Uterus (tissue), 4 donors: Measurements from ENCODE around the gene PDE6H. TPM values are rescaled to one million over a fixed set of nuclear protein-coding genes. Genes with fewer than 3 reads are reported as not detected.

Experiments
- DNase-seq, 2 donors: peaks; one replicate each; pipeline ENCODE4 v3.0.0-alpha.2; 2019 to 2020
- H3K27ac ChIP-seq, 2 donors: fragments of 200-600 bp; sonication (generic); 1 replicate in 1 of 2; 2 replicates in 1 of 2; pipeline ENCODE4 v1.5.1; 2016 to 2018
- H3K27me3 ChIP-seq, 2 donors: fragments of 200-600 bp; sonication (generic); one replicate each; pipeline ENCODE4 v1.5.1; 2018 to 2019; ENCODE audit warnings: control low read depth in 1 of 2
- H3K36me3 ChIP-seq, 2 donors: fragments of 200-600 bp; sonication (generic); one replicate each; pipeline ENCODE4 v1.5.1; 2019; ENCODE audit warnings: control low read depth in 1 of 2
- H3K4me1 ChIP-seq, 2 donors: fragments of 200-600 bp; sonication (generic); one replicate each; pipeline ENCODE4 v1.5.1; 2018 to 2019; ENCODE audit warnings: control low read depth in 1 of 2
- H3K4me3 ChIP-seq, 2 donors: fragments of 200-600 bp; sonication (generic); 1 replicate in 1 of 2; 2 replicates in 1 of 2; pipeline ENCODE4 v1.5.1; 2018 to 2019; ENCODE audit warnings: mild to moderate bottlenecking in 1 of 2
- H3K9me3 ChIP-seq, 2 donors: fragments of 200-600 bp; sonication (generic); one replicate each; pipeline ENCODE4 v1.5.1; 2019; ENCODE audit warnings: control low read depth in 1 of 2
- POLR2A ChIP-seq, 2 donors: fragments of 450-650 bp; IDR thresholded peaks; one replicate each; pipeline ENCODE4 v1.6.1; 2016; ENCODE audit warnings: antibody characterized with exemption in 2 of 2, mild to moderate bottlenecking in 1 of 2, moderate library complexity in 1 of 2
- intact Hi-C: fragments of 100-400 bp; cut with DNase I; formaldehyde crosslinking; loops from one replicate; pipeline ENCODE4 v1.15.1; 2023; ENCODE audit warnings: low total_unique reads
- total RNA-seq, 4 donors: library from RNA; depleted of rRNA in 3 of 4; stranded (reverse); fragments of >200 nt in 3 of 4; gene quantifications; one replicate each; pipeline versions ENCODE4 v1.1.0 to v1.2.4, GENCODE V29; 2014 to 2023
- TF ChIP-seq, protein P1 (sequence below), 4 experiments: fragments of 200-600 bp in 2 of 4; fragments of 450-650 bp in 2 of 4; sonication (generic) in 2 of 4; IDR thresholded peaks; one replicate each; pipeline ENCODE4 v1.5.1; 2016 to 2019; ENCODE audit warnings: antibody characterized with exemption in 4 of 4, mild to moderate bottlenecking in 2 of 4, moderate library complexity in 1 of 4
- donor health status: DM: yes; HTN: yes; CAD: no.

Gene PDE6H
- total RNA-seq, 4 donors from 2014 or later = not detected

DNA sequence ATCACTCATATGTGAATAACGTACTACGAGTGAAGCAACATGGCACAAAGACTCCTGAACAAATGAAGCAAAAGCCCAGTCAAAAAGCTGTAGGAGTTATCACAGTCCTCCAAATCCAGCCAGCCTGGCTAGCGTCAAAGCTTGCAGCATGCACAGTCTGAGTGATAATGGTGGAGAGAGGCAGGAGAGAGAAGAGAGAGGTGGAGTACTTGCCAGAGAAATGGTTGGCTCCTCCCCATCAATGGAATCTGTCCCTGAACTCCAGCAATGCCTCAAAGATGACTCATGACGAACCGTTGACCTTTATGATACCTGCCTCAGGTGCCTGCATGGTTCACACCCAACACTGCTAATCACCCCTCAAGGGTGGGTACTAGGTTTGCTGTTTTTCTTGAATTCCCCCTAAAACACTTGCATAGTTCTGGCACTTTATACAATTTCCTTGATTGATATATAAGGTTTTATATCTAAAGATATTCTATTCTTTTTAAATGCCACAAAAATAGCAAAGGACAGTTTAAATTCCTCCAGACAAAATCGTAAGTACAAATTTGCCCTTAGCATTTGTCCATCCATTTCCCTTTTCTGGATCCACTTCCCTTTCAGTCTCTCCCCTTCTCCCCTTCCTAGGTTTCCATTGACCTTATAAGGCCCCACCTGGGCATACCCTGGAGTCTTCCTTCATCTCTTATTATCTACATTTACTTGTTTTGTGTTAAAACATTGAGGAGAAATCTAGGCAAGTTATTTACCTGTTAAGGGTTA lies 21.7 kb upstream of the PDE6H start:
- no peak for TF ChIP-seq POLR2A (IDR thresholded peaks at IDR 0.05)
- TF ChIP-seq, protein P1, sequence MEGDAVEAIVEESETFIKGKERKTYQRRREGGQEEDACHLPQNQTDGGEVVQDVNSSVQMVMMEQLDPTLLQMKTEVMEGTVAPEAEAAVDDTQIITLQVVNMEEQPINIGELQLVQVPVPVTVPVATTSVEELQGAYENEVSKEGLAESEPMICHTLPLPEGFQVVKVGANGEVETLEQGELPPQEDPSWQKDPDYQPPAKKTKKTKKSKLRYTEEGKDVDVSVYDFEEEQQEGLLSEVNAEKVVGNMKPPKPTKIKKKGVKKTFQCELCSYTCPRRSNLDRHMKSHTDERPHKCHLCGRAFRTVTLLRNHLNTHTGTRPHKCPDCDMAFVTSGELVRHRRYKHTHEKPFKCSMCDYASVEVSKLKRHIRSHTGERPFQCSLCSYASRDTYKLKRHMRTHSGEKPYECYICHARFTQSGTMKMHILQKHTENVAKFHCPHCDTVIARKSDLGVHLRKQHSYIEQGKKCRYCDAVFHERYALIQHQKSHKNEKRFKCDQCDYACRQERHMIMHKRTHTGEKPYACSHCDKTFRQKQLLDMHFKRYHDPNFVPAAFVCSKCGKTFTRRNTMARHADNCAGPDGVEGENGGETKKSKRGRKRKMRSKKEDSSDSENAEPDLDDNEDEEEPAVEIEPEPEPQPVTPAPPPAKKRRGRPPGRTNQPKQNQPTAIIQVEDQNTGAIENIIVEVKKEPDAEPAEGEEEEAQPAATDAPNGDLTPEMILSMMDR (IDR thresholded peaks at IDR 0.05) = no peak
- peaks cover 0 to 16% of the 10 kb centered on the region in 2 donors for H3K4me1 ChIP-seq
- H3K36me3 ChIP-seq = no peaks in the 10 kb centered on the region
- H3K27me3 ChIP-seq = no peaks in the 10 kb centered on the region
- H3K4me3 ChIP-seq = no peak overlapping the region
- no peaks in the 10 kb centered on the region for H3K9me3 ChIP-seq
- H3K27ac ChIP-seq = peak overlapping the region; percentile 60 to 93
- intact Hi-C loops = no loop called here
- DNase-seq = no peak

DNA sequence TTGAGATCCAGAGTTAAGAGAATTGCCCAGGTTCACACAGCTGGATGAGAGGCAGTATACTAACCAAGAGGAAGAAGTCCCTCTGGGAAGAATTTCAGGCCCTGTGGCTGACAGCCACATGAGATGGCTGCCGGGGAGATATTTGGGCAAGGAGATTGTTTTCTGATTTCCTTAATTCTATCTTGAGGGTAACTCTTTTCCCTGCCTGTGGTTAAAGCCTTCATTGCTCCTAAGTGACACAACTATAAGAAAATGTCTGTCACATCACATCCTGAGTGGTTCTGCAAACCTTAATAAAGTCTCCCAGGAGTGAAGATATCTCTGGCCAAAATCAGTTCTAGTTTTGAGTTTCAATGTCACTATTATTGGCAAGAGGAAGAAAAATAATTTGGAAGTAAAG lies 21.0 kb upstream of the PDE6H start:
- Histone ChIP-seq H3K27me3 (no peaks in the 10 kb centered on the region), H3K27ac (peak overlapping the region; percentile 60 to 93), H3K4me1 (peaks cover 0 to 11% of the 10 kb centered on the region in 2 donors), H3K4me3 (no peak overlapping the region), H3K36me3 (no peaks in the 10 kb centered on the region), H3K9me3 (no peaks in the 10 kb centered on the region)
- intact Hi-C loops = no loop called here
- DNase-seq = no peak
- TF ChIP-seq POLR2A (IDR thresholded peaks at IDR 0.05) = no peak
- TF ChIP-seq, protein P1 (IDR thresholded peaks at IDR 0.05) = no peak

DNA sequence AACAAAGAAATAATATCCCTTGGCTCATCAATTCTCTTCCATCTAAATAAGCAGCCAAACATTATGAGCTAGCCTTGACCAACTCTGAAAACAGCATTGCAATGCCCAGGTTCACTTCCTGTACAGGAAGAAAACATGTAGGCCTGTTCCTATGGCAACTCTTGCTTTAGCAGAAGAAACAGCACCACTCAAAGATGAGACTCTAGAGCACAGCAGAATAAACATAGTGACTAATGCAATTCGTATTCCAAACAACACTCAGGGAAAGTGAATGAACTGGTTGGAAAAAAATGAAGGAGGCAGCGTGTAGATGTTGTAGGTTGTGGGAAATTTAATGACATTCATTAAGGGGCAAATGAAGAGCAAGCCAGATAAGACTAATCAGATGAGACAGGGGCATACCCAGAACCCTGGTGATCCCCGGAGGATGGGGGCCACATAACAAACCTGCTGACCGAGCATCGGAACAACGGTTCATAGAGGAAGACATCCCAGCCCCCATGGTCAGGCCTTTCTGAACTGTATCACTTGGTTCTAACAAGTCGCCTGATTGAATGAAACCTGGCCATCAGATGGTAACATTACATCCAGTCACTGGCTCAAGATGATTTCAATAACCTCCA lies 20.4 kb upstream of the PDE6H start:
- Histone ChIP-seq H3K27me3 (no peaks in the 10 kb centered on the region), H3K36me3 (no peaks in the 10 kb centered on the region), H3K4me1 (peaks cover 0 to 7% of the 10 kb centered on the region in 2 donors), H3K9me3 (no peaks in the 10 kb centered on the region), H3K27ac (peak overlapping the region; percentile 60 to 93), H3K4me3 (no peak overlapping the region)
- DNase-seq = peak in 1 of 2 donors; percentile 52
- intact Hi-C loops = no loop called here
- TF ChIP-seq POLR2A (IDR thresholded peaks at IDR 0.05) = no peak
- TF ChIP-seq, protein P1 (IDR thresholded peaks at IDR 0.05) = no peak

DNA sequence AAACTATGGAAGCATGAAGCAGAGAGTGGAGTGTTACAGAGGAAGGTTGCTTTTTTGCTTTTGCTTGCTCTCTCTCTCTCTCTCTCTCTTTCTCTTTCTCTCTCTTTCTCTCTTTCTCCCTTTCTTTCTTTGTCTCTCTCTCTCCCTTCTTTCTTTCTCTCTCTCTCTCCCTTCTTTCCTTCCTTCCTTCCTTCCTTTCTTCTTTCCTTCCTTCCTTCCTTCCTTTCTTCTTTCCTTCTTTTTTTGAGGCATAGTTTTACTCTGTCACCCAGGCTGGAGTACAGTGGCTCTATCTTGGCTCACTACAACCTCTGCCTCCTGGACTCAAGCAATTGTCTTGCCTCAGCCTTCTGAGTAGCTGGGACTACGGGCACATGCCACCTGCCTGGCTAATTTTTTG lies 19.1 kb upstream of the PDE6H start:
- peak overlapping the region in 1 of 2 donors; percentile 93 for H3K27ac ChIP-seq
- peaks cover 0 to 7% of the 10 kb centered on the region in 2 donors for H3K4me1 ChIP-seq
- TF ChIP-seq, protein P1 (IDR thresholded peaks at IDR 0.05) = no peak
- no peak for TF ChIP-seq POLR2A (IDR thresholded peaks at IDR 0.05)
- intact Hi-C loops = no loop called here
- no peaks in the 10 kb centered on the region for H3K27me3 ChIP-seq
- H3K4me3 ChIP-seq = no peak overlapping the region
- no peak for DNase-seq
- H3K36me3 ChIP-seq = no peaks in the 10 kb centered on the region
- H3K9me3 ChIP-seq = no peaks in the 10 kb centered on the region

DNA sequence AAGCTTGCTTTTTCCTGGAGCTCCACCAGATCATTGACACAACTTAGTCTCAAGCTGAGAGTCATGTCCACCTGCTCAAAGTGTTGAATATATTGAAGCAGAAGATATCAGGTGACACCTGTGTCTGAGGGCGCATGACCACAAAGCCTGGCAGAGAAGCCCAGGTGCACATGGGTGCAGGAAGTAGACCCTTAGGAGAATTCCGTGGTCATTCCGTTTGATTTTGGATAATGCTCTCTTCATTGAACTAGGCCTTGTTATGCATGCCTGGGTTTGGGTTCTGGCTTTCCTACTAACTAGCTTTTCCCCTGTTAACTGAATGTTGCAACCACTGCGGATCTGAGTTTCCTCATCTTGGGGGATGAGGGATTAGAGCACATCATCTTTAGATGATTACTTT lies 18.6 kb upstream of the PDE6H start:
- H3K4me3 ChIP-seq = no peak overlapping the region
- peak overlapping the region in 1 of 2 donors; percentile 93 for H3K27ac ChIP-seq
- no peaks in the 10 kb centered on the region for H3K36me3 ChIP-seq
- no peak for TF ChIP-seq POLR2A (IDR thresholded peaks at IDR 0.05)
- TF ChIP-seq, protein P1 (IDR thresholded peaks at IDR 0.05) = no peak
- H3K4me1 ChIP-seq = peaks cover 0 to 2% of the 10 kb centered on the region in 2 donors
- H3K27me3 ChIP-seq = no peaks in the 10 kb centered on the region
- DNase-seq = no peak
- intact Hi-C loops = no loop called here
- H3K9me3 ChIP-seq = no peaks in the 10 kb centered on the region
